NCI-H1048 (cell line): ENCODE data around the gene NRG3.

Experiments
- DNase-seq: peaks from one replicate; lab custom pipeline; 2025; lab: John Stamatoyannopoulos, UW

Gene NRG3

DNA sequence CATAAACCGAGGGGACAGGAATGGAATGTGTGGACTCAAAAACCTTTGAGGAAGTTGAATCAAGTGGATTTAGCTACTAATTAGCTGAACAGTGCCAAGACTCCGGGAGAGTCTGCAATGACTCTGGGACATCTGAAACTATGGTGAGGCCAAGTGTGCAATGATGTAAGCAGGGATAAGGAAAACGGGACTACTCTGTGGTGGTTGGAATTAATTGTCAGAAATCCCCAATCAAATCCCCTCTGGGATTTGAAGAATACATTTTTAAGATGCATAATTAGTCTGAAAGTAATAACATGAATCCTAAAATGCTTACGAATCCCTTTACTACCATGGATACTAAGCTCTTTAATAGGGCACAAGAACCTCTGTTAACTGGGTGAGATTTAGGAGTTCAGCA, 602.8 kb downstream of the NRG3 start:
- no peak for DNase-seq

DNA sequence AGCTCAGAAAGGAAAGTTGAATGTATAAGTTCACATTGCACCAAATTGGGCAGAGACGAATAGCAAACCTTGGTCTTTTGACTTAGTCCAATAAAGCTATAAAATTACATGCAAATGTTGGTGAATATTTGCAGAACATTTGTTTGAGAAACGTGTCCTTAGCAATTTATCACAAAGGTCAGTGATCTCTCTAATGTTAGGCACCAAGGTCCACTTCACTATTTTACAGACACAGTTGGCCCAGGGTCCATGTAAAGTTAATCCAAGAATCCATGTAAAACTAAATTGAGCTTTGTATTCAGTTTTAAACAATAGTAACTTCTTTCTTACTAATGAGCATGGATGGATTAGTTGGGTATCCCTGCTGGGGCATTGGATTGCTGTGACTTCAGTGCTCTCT, 617.7 kb downstream of the NRG3 start:
- DNase-seq, result no peak

DNA sequence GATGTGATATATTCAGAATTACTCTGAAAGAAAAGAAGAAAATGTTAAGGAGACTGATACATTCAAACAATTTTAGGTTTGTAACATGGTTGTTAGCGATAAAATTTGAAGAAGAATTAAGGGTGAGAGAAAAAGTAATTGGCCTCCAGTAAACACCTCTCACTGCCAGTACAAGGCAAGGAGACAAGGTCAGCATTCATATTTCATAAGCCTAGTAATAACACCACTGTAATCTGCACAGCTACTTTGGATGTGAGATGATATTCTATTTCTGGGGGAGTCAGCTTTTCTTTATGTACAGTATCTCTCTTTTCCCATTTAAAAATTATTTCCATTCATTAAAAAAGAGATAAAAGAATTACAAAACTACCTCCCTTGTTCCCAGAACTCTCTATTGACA, 621.1 kb downstream of the NRG3 start:
- DNase-seq, result no peak

DNA sequence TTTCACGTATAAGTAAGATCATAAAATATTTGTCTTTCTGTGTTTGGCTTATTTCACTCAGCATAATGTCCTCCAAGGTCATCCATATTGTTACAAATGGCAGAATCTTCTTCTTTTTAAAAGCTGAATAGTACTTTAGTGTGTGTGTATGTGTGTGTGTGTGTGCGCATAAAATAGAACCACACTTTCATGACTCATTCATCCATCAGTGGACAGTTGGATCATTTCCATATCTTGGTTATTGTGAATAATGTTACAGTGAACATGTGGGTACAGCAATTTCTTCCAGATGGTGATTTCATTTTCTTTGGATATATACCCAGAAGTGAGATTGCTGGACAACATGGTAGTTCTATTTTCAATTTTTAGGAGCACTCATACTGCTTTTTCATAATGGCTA, 622.4 kb downstream of the NRG3 start:
- no peak for DNase-seq

DNA sequence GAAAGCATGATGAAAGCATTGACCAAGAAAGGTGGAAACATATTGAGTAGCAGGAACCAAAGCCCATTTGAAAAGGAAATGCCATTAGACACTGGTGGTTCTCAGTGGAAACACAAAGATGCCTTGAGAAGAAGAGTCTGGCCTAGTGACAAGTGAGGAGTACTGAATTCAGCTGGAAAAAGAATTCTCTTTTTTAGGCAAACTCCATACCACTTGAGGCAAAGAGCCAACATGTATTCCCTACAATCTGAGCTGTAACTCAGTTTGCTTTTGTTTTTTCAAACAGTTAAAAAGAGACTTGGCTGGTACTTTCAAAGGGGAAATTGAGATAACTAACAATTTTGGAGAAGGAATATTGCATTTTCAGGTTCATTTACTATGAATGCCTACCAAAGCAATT, 624.0 kb downstream of the NRG3 start:
- DNase-seq, result no peak

DNA sequence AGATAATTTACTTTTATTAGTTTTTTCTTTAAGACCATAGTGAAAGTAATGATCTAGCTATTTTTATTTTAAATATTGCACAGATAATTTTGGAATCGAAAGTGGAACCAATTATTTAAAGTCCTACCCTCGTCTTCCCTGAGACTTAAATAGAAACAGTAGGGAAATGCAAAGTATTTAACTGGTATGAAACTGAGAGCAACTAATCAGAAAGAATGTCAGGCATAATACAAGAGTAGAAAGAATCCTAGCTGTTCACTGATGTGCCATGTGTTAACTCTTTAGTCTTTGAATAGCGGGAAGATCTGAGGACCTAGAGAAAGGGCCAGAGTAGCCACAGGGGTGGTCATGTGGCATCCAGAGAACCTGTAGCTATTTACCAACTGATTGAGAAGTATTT, 630.0 kb downstream of the NRG3 start:
- DNase-seq, result no peak

DNA sequence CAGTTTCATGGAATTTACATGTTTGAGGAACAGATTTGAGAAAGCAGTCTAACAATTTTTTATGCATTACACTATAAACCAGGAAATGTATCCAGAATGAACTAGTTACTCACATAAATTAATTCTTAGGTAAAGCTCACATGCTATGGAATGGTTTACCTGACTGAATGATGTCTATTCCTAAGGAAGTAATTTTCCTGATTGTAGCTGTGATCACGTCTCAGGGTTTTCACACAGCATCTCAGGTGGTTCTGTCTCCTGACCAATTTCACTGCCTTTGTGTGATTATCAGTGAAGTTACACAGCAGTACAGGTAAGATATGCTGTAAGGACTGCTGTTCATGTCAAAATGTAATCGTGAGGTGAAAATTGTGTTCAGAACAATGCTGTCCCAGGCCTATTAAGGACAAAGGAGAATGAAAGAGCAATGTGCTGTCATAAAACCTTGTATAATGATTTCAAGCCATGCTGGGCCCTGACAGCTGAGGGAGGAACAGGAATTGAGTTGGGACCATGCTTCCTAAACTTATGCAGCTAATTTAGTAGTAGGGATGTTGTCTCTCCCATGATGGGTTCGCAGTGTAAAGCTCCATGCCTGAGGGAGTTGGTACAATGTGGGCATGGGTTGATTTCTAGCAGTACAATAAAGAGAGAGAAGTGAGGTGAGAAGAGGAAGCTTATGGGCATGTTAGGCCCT, 631.8 kb downstream of the NRG3 start:
- DNase-seq, result no peak

DNA sequence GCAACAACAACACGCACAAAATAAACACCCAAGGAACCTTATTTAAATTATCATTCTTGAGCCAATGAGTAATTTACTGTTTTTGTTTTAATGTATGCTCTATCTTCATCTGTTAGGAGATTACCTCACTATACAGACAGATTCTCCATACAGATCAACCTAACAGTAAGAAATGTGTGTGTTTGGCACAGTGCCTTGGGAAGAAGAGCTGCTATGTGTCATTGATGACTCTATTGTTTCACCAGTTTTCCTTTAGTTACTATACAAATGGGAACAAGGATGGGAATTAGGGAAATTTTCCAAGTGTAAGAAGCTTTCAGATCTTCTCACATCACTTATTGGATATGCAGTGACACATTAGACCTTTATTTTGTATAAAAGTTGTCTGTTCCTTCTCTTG, 640.3 kb downstream of the NRG3 start:
- DNase-seq, result no peak

DNA sequence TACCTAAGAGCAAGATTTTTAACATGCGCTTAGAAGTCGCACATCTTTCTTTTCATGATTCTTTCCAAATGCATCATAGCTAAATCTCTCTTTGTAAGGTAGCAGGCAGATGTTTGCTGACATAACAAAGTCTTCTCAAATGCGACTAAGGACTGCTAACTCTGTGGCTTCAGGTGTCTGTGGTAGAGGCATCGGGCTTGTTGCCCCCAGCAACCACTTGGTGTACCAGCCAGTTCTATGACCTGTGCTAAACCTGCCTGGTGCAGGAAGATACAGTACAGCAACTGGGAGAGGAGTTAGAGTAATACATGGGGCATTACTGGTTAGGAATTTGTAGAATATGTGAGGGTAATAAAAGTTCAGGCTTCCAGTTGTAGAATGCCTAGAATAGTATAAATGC, 654.1 kb downstream of the NRG3 start:
- DNase-seq, result no peak

DNA sequence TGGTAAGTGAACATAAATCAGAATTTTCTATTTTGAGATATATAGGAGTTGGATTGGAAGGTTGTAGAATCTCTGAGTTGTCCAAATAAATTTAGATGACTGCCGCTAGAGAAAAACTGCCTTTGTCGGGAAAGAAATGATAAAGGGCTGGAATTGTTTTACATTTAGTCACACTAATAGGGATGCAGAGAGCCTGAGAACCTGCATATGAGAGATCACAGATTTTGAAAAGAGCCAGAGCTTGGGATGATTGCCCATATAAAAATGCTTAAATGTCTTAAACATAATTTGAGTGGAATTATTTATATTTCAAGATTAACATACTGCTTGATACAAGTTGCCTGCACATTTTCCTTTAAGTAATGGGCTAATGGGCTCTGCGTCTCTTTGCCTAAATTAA, 660.5 kb downstream of the NRG3 start:
- DNase-seq, result no peak

DNA sequence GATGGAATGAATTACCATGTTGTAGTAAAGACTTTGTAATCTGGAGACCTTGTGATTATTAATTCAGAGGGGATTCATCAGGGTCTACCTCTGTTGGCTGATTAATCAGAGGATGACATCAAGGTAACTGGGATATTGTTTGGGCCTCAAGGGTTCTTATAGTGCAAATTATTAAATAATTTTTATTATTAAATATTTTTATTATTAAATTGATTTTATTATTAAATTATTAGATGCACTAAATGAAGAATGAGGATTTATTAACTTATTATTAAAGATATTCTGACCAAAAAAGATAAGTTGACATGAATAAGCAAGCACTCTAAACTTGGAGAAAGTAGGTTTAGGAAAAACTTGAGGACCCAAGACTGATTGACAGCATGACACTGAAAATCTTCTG, 661.7 kb downstream of the NRG3 start:
- DNase-seq, result no peak

DNA sequence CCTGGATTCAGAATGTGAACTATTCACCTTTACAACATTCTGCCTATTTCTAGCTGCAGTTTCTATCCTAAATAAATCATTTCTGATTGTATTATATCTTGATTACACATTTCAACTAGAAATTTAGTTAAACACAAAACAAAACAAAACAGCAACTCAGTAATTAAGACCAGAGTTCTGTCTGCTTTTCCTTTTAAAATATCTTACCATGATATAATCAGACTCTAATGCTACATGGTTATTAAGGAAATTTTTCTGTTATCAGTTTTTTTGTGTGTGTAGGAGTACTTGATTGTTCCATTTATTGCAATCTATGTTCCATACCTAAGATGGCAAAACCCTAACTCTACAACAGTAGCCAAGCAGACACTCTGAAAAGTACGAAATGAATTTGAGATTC, 663.3 kb downstream of the NRG3 start:
- no peak for DNase-seq

DNA sequence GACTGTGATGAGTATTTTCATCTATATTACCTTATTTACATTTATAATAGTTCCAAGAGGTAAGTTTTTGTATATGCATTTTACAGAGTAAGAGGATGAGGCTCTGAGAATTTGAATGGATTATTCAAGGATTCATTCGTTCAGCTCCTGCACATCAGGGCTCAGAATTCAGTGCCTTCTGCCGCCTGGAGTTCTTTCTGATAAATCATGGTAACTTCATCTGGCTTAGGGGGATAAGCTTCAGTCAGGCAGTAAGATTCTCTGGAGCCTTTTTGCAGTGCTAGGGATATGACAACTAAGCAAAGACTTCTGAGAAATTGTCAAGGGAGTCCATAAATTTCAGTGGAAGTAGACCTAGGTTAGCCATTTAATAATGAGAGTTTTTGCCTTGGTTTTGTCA, 668.6 kb downstream of the NRG3 start:
- DNase-seq, result no peak

DNA sequence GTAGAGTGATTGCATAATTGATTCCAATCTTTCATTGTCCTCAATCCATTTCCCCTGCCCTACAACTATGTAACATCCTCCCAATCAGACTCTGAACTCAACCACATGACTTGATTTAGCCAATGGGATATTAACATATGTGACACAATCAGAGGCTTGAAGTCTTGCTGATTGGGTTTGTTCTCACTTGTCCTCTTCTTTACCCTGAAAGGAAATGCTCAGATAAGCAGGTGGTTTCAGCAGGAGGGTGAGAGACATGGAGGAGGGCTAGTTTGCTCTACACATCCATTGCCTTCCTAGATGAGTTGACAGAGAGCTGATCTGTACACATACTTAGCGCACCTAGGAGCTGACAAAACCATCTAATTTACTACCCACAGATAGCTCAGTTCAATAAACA, 669.4 kb downstream of the NRG3 start:
- DNase-seq, result no peak

DNA sequence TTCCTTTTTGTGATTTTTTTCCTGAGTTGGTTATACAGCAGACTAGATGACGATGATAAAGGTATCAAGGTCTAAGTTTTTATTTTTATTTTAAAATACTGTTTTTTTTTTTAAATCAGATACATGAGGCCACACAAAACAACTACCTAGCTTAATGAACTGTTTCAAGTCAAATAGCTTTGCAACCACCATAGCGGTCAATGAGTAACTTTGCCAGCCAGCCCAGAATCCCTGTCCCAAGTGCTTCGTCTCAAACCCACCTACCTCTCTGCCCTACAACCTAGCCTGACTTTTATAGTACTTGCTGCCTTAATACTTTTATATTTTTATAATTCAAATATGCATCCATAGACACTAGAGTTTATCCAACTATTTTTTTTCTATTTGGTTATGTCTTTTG, 676.5 kb downstream of the NRG3 start:
- DNase-seq, result no peak

DNA sequence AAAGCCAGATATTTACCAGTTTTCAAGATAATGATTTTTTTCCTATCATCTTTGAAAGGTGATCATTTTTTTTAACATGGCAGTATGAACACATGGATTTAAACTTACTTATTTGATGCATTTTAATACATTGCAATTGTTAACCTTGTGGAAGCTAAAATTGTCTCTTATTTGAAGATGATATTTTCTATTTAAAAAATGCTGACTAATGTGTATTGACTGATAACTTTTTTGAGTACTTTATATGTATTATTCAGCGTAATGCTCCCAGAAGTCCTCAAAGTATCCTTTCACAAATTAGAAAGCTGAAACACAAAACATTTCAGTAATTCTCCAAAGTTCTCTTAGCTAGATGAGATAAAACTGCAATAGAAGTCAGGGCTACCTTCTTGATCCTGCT, 677.3 kb downstream of the NRG3 start:
- no peak for DNase-seq

DNA sequence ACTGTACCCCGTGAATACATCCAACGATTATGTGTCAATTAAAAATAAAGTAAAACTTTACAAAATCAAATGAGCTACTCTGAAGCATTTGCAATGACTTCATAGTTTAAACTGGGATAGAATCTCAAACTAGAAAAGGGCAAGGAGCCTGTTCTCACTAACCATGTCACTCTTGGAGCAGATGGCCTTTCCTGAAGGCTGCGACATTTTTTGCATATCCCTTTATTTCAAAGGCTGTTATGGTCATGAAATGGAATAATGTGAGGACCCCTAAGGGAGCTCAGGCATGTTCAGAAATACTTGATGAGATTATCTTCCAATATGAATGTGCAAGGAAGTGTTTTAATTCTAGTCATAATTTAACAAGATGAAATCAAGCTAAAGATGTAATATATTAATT, 679.4 kb downstream of the NRG3 start:
- no peak for DNase-seq

DNA sequence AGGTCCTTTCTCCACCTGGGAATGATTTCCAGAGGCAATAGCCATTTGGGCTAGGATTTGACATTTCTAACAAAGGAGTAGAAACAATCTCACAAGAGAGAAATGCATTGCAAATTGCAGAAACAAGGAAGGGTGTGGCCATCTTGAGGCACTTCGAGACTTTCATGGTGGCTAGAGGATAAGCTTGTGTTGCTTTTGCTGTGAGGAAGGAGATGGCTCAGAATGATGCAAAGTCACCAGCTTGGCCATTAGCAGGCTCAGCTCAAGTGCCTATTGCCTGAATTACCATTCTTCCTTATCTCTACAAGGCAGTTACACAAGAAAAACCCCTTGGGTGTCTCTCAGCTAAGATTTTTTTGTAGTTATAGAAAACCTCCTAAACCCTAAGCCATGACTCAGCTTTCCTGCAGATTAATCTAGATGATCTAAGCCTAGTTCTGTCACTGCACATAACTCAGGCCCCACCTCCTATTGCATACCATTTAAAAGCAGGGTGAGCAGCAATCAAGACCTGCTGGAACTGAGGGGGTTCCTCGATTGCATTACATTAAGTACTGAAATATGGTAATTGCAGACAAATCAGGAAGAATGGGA, 683.1 kb downstream of the NRG3 start:
- no peak for DNase-seq

DNA sequence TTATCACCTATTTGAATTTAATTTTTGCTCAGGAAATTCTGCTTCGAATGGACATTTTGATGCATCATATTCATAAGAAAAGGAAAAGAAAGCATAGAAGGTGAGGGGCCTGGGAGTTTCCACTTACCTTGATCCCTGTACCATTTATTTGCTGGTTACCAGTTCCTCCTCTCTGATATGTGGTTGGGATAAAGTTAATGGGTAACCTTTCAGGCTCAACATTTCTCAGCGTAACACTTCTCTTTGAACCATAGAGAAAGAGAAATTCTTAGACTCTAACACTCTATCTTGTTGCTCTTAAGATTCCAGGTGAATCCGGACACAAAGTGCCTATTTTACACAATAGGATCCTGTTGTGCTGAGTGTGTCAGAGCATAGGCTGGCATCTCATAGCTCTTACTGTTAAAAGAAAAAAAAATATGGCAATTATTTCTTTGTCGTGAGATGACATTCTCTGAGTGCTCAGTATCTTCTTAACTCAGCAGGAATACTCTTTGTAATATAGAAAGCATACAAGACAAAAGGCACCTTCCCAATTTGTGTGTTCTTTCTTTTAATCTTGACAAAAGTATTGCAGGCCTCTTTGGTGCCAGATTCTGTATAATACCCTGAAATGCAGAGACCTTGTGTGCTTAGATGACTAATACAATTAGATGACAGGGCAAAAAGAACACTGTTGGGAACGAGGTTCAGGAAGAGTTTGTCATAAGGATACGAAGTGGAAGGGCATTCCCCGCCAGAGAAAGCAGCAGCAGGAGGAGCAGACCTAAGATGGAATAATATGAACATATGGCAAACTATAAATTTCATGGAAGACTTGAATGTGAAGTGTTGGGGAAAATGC, 689.6 kb downstream of the NRG3 start:
- no peak for DNase-seq

DNA sequence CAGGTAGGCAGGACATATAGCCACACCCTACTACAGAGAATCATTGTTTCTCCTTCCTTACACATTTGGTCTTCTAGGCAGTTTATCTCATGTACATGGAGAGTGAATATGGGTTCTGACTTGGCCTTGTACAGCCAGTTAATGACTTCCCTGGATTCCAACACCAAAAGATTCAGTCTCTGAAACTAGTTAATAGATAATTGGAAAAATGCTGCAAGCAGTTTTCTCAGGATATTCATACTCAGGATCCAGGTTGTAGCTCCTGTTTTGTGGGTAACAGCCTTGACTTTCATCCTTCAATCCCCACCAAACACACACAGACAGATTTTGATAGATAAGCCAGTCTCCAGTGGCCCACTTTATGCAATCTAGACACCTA, 690.2 kb downstream of the NRG3 start:
- no peak for DNase-seq

DNA sequence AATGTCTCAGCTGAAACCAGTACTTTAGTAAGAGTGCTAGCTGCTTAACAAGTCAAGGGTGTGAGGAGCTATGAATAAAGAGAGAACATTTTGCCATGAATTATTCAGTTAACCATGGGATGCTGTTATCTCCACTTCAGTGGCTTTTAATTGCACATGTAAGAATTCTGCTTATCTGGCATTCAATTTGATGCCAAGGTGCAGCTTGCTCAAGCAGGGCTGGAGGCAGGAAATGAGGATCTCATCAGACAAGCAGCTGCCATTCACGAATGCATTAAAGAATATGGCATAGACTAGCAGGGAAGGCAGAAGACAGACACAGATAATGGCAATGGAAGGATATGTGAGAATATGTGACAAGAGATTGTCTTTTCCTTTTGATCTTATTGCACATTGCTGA, 697.8 kb downstream of the NRG3 start:
- no peak for DNase-seq

DNA sequence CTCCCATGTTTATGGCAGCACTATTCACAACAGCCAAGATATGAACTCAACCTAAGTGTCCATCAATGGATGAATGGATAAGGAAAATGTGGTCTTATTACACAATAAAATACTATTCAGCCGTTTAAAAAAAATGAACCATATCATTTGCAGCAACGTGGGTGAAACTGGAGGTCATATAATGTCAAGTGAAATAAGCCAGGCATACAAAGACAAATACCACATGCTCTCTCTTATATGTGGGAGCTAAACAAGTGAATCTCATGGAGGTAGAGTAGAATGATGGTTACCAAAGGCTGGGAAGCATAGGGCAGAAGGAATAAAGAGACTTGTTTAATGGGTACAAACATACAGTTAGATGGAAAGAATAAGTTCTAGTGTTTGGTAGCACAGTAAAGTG, 699.1 kb downstream of the NRG3 start:
- DNase-seq, result no peak

DNA sequence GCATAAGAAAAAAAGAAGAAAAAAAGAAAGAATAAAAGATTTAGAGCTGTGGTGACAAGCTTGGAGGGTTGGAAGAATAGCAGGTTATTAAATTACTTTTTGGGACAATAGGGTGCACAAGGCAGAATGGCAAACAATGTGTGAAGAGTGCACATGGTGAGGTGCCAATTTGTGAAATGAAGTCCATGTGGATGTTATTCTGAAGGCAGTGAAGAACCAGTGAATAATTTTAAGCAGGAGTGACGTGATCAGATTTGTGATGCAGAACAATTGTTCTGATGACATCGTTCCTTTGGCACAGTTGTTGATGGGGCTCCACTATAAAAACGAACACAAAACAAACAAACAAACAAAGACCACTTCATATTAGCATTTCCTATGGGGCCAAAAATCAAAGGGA, 700.3 kb downstream of the NRG3 start:
- no peak for DNase-seq

DNA sequence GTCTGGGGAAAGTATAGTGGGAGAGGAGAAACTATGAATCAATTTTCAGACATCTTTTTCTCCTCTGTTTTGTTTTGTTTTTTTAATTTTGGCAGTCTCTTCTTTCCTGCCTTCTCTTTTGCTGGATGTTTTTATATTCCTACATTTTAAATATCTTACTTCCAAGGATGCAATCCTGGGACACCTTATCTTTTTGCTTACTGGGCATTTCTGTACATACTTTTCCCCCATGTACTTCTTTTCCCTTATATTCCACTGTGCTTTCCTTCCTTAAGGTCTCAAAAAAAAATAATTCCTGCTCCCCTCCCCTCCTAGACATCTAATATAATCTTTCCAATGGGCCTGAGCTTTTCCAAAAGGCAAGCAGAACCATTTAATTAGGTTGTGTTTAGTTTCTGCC, 701.1 kb downstream of the NRG3 start:
- no peak for DNase-seq
